Cerebellar nuclear complex (tissue), 1 donor: ENCODE measurements around the gene TRIM52.
"Not testable (repeated sequence)": the region's sequence is repeated elsewhere in the genome, so short reads cannot be mapped to it uniquely, and the experiment has no call there.

Experiments
- DNase-seq, 2 experiments: peaks; one replicate each; lab custom pipeline; 2025; lab: John Stamatoyannopoulos, UW

The TRIM52 gene

GRCh38 chr5:181260720-181261319, at the start of gene TRIM52:
Gene TRIM52, minus strand, starts transcription at chr5:181261143. Its CDS starts 330 bp downstream, at chr5:181260813.
- no peak for DNase-seq

GRCh38 chr5:181287331-181287730, 26.4 kb upstream of the TRIM52 start:
- not testable (repeated sequence) for DNase-seq

DNA sequence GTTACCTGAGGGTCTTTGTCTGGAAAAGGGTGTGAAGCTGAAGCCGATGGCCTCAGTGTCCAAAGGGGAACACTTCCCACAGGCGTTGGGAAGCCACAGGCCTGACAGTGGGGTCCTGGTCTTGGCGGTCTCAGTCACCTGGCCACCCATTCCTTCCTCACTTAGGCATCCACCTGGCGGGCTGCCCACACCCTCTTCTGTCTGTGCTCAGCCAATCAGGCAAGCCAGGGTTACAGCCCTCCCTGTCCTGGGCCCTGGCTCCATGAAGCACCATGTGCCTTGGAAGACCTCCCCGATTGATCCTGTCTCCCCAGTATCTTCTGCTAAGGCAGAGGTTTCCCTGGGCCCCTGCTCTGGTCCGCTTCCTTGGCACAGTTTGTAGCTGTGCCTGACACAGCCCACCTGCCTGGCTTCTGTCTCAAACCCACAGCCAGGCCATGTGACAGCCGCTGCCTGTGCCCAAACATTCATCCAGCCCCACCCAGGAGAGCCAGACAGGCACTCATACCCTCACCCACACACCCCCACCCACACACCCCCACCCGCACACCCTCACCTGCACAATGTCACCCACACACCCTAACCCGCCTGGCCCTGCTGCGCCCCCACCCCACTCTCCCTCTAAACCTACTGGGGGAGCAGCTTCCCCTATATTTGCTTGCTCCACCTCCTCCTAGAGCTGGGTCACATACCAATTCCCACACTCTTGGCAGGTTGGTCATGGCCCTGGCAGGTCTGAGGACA, 25.2 kb upstream of the TRIM52 start:
- DNase-seq: not testable (repeated sequence)

DNA sequence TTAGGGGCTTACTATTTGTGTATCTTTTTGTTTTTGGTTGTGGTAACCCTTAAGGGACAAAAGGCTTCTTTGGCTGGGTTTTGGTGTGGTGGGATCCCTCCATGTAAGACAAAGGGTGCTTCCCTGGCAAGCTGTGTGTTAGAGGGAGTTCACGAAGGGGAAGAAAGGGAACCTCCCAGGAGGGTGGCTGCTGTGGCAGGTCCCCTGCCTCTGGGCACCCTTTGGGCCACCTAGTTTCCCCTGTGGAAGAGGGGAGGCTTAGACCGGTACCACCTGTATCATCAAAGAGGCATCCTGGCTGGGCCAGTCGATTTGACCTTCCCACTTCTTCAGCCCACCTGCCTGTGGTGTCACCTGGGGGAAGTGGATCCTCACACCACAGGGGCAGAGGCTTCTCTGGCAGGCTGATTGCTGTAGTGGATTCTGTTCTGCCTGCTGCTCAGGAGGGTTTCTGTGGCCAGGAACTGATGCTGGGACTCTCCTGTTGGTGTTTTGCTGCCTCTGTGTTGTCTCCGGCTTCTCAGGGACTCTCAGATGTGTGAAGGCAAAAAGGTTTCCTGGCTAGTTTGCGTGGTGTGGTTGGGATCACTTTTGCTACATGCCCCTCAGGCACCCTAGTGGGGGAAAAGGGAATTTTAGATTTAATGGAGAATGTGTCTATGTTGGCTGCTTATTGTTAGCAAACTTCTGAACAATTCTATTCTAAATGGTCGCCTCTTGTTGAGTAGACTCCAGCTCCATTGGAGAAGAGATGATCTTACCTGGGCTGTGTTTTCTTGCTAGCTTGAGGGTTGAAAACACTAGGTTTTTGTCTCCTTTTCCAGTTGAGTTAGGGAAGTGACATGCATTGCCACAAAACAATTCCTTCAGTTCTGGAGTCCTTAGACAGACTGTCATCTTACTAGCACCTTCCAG, 23.2 kb upstream of the TRIM52 start:
- not testable (repeated sequence) for DNase-seq

GRCh38 chr5:181283347-181283746, 22.4 kb upstream of the TRIM52 start:
- DNase-seq: no peak

GRCh38 chr5:181282874-181283273, 21.9 kb upstream of the TRIM52 start:
- DNase-seq: no peak

- DNase-seq: not testable (repeated sequence)
These were observed 21.5 kb upstream of the TRIM52 start for GRCh38 chr5:181282415-181282814.

DNA sequence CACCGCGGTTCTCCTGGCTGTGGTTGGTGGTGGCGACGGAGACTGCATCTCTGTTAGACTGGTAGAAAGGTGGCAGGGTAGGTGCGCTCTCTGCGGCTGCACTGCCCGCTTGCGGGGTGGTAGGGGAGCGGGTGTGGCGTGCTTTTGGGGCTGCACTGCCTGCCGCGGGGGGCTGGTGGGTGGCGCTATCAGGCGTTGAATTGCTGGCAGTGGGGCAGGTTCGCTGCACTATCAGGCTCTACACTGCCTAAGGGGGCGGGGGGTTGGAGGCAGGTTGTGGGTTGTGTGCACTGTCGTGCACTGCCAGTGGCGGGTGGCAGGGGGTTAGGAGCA, 21.0 kb upstream of the TRIM52 start:
- no peak for DNase-seq

DNA sequence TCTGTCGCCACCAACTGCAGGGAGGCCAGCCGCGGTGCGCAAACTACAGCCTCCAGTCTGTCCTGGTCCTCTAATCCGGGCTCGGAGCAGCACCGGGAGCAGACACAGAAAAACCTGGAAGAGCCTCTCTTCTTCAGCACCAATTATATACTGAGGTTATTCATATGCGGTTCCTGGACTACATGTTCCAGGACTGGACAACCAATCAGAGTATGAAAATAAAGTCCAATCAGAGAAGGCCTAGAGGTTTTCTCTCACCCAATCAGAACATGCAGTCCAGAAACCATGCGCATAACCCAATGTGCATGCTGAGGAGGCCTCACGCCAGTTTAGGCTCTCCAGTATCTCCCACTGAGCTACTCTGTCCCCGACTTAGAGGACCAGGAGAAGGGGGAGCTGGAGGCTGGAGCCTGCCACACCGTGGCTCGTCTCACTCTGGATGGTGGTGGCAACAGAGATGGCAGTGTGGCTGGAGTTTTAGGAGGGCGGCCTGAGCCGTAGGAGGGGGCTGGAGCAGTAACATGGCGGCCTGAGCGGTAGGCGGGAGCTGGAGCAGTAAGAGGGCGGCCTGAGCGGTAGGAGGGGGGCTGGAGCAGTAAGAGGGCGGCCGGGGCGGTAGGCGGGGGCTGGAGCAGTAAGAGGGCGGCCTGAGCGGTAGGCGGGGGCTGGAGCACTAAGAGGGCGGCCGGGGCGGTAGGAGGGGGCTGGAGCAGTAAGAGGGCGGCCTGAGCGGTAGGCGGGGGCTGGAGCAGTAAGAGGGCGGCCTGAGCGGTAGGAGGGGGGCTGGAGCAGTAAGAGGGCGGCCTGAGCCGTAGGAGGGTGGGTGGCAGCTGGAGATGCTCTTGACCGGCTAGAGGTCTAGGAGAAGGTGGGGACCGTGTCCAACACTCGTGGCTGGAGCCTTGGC, 20.4 kb upstream of the TRIM52 start:
- no peak for DNase-seq

- DNase-seq: no peak
These were observed 19.4 kb upstream of the TRIM52 start for GRCh38 chr5:181280251-181280762.

DNA sequence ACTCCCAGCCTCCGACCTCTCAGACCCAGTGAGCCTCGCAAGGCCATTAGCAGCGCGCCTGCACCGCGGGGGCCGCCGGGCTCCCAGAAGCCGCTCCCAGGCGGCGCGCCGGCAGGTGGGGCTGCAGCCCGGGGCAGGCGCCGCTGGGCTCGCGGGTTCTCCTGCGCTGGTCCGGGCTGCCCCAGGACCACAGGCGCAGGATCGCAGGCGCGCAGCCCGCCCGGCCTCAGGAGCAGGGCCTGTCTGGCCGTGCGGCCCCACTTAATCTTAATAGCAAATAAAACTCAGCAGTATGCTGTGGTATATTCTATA, 12.4 kb upstream of the TRIM52 start:
- DNase-seq: not testable (repeated sequence)

DNA sequence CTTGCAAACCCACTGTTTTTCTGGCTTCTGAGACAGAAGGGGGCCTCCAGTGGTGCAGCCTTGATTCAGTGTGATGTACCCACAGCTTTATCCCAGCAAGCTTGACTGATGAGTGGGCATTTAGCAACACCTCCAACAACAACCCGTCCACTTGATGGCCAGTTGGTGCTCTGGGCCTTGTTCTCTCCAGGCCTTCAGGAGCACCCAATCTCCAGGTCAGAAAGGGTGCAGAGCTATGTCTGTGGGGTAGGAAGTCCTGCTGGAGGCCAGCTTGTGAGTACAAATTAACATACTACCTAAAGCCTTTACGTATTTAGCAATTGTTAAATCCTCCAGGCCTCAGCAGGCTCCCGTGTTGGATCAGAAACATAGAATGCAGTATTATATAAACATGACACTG, 10.1 kb upstream of the TRIM52 start:
- DNase-seq: no peak

DNA sequence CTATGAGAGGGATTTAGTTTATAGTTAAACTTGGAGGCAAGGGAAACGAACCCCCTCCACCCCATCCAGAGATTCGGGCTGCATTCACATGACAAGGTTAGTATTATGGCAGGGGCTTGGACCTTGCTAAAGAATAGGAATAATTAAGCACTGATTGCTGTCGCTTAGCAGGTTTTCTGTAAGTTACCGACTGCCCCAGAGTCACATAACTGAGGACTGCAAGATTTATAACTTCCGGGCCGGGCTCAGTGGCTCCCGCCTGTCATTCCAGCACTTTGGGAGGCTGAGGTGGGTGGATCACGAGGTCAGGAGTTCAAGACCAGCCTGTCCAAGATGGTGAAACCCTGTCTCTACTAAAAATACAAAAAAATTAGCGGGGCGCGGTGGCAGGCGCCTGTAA, 7.0 kb upstream of the TRIM52 start:
- DNase-seq: not testable (repeated sequence)

DNA sequence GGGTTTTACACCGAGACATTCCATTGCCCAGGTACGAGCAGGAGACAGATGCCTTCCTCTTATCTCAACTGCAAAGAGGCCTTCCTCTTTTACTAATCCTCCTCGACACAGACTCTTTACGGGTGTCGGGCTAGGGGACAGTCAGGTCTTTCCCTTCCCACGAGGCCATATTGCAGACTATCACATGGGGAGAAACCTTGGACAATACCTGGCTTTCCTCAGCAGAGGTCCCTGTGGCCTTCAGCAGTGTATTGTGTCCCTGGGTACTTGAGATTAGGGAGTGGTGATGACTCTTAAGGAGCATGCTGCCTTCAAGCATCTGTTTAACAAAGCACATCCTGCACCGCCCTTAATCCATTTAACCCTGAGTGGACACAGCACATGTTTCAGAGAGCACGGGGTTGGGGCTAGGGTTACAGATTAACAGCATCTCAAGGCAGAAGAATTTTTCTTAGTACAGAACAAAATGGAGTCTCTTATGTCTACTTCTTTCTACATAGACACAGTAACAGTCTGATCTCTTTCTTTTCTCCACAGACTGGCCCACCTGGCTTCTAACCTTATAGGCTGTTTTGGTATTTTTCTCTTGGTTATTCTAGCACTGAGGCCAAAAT, 6.5 kb upstream of the TRIM52 start:
- not testable (repeated sequence) for DNase-seq

GRCh38 chr5:181265092-181265671, 4.2 kb upstream of the TRIM52 start:
- DNase-seq: no peak

GRCh38 chr5:181263633-181264032, 2.7 kb upstream of the TRIM52 start:
- DNase-seq: no peak

- DNase-seq: no peak
These were observed 542 bp upstream of the TRIM52 start for GRCh38 chr5:181261320-181262049.

DNA sequence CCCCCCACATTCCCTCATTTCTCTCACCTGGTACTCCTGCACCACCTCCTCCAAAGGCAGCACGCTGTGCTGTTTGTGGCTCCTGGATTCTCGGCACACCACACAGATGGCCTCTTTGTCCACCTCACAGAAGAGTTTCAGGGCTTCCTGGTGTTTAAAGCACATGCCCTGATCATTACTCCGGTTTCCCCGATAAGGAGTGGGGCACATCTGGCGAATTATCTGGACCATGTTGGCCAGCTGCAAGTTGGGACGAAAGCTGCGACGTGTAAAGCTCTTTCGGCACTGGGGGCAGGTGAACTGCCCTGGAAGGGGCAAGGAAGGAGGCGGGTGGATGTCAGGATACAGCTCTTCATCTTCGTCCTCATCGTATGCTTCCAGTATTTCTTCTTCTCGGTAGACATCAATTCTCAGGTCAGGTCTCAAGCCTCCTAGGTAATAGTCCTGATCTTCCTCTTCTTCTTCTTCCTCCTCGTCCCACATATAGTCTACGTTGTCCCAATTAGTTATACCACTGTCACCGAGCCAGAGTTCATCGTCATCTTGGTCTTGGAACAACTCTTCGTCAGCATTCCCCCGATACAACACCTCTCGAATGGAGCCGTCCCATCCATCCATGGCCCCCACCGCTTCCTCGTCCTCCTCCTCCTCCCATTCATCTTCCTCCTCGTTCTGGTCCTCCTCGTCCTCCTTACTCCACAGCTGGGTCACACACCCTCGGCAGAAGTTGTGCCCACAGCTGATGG, 796 bp downstream of the TRIM52 start:
- no peak for DNase-seq

DNA sequence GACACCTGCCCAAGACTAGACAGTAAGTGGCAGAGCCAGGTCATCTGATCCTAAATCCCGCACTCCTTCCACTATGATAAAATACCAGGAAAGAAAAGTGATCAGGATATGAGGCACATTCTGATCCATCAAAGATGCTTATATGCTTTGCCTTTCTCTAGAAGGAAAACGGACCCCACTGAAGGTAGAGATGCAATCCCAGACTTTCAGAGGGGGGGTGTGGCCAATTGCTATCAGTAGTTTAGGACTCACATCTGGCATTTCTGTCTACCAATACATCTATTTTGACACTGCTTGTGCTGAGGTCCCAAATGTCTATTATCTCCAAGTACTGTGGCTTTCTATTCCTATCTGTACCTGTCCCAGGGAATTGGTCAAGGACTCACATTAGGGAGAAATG, 1.7 kb downstream of the TRIM52 start:
- no peak for DNase-seq
